Mesothelial cell of epicardium (in vitro differentiated cells): Measurements from ENCODE around the gene AXL. TPM values are rescaled to one million over a fixed set of nuclear protein-coding genes. Genes with fewer than 3 reads are reported as not detected.
A peak's percentile ranks its signal among the peaks of the same experiment; 100 is the strongest.

ENCODE experiments used
- DNase-seq, 2 experiments: peaks; one replicate each; pipeline ENCODE4 v3.0.0; 2021; ENCODE audit warnings: low spot score in 2 of 2; ENCODE audit not compliant: unreplicated experiment in 2 of 2
- H3K27ac Mint-ChIP-seq: 2 replicates; pipeline ENCODE4 v1.8.0; 2021; ENCODE audit warnings: mixed read lengths
- H3K27me3 Mint-ChIP-seq: 2 replicates; pipeline ENCODE4 v1.8.0; 2021; ENCODE audit warnings: low read depth, mixed read lengths
- H3K36me3 Mint-ChIP-seq: 2 replicates; pipeline ENCODE4 v1.8.0; 2021; ENCODE audit warnings: mixed read lengths
- H3K4me1 Mint-ChIP-seq: 2 replicates; pipeline ENCODE4 v1.8.0; 2021; ENCODE audit warnings: mixed read lengths
- H3K4me3 Mint-ChIP-seq: 2 replicates; pipeline ENCODE4 v1.8.0; 2021; ENCODE audit warnings: mild to moderate bottlenecking, moderate library complexity, mixed read lengths
- H3K9me3 Mint-ChIP-seq: 2 replicates; pipeline ENCODE4 v1.8.0; 2021; ENCODE audit warnings: mixed read lengths
- total RNA-seq: library from RNA; stranded (reverse); gene quantifications from 3 replicates; pipeline ENCODE4 v1.2.1, GENCODE V29; 2021
- TF ChIP-seq, protein P1 (sequence below): fragments of 200-600 bp; sonication (generic); IDR thresholded peaks from one replicate; pipeline ENCODE4 v1.5.0; 2021; ENCODE audit warnings: antibody characterized with exemption; ENCODE audit not compliant: unreplicated experiment

Gene AXL
- total RNA-seq, 1 donor from 2014 or later, result 60.0 TPM

- Mint-ChIP-seq H3K36me3 (peaks cover 5% of the 10 kb centered on the region), H3K27me3 (no peaks in the 10 kb centered on the region), H3K4me1 (peaks cover 51% of the 10 kb centered on the region), H3K4me3 (peak overlapping the region; percentile 15), H3K9me3 (no peaks in the 10 kb centered on the region), H3K27ac (peak overlapping the region; percentile 94)
- no peak for DNase-seq
- TF ChIP-seq, protein P1, sequence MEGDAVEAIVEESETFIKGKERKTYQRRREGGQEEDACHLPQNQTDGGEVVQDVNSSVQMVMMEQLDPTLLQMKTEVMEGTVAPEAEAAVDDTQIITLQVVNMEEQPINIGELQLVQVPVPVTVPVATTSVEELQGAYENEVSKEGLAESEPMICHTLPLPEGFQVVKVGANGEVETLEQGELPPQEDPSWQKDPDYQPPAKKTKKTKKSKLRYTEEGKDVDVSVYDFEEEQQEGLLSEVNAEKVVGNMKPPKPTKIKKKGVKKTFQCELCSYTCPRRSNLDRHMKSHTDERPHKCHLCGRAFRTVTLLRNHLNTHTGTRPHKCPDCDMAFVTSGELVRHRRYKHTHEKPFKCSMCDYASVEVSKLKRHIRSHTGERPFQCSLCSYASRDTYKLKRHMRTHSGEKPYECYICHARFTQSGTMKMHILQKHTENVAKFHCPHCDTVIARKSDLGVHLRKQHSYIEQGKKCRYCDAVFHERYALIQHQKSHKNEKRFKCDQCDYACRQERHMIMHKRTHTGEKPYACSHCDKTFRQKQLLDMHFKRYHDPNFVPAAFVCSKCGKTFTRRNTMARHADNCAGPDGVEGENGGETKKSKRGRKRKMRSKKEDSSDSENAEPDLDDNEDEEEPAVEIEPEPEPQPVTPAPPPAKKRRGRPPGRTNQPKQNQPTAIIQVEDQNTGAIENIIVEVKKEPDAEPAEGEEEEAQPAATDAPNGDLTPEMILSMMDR, result no peak
These were observed 4.6 kb downstream of the AXL start for GRCh38 chr19:41223431-41224234.

GRCh38 chr19:41224632-41225031 is 5.6 kb downstream of the AXL start:
- H3K36me3 Mint-ChIP-seq, result peaks cover 5% of the 10 kb centered on the region
- TF ChIP-seq, protein P1, result no peak

GRCh38 chr19:41225238-41226052 is 6.4 kb downstream of the AXL start:
- no peak for DNase-seq
- Mint-ChIP-seq H3K4me3 (peak overlapping the region; percentile 62), H3K36me3 (peaks cover 5% of the 10 kb centered on the region), H3K27ac (peak overlapping the region; percentile 94), H3K9me3 (no peaks in the 10 kb centered on the region), H3K27me3 (no peaks in the 10 kb centered on the region), H3K4me1 (peaks cover 42% of the 10 kb centered on the region)
- TF ChIP-seq, protein P1, result no peak

More at GRCh38 chr19:41224632-41225031, 5.6 kb downstream of the AXL start:
- Mint-ChIP-seq H3K27ac (peak overlapping the region; percentile 94), H3K4me3 (no peak overlapping the region), H3K9me3 (no peaks in the 10 kb centered on the region), H3K4me1 (peaks cover 45% of the 10 kb centered on the region), H3K27me3 (no peaks in the 10 kb centered on the region)
- no peak for DNase-seq

- Mint-ChIP-seq H3K4me3 (peak overlapping the region; percentile 71), H3K9me3 (no peaks in the 10 kb centered on the region), H3K27me3 (no peaks in the 10 kb centered on the region), H3K36me3 (peaks cover 6% of the 10 kb centered on the region), H3K4me1 (peaks cover 36% of the 10 kb centered on the region), H3K27ac (peak overlapping the region; percentile 97)
- TF ChIP-seq, protein P1, result no peak
- peak in 1 of 2 experiments; percentile 66 for DNase-seq
These were observed 7.2 kb downstream of the AXL start for GRCh38 chr19:41226053-41226873.

DNA sequence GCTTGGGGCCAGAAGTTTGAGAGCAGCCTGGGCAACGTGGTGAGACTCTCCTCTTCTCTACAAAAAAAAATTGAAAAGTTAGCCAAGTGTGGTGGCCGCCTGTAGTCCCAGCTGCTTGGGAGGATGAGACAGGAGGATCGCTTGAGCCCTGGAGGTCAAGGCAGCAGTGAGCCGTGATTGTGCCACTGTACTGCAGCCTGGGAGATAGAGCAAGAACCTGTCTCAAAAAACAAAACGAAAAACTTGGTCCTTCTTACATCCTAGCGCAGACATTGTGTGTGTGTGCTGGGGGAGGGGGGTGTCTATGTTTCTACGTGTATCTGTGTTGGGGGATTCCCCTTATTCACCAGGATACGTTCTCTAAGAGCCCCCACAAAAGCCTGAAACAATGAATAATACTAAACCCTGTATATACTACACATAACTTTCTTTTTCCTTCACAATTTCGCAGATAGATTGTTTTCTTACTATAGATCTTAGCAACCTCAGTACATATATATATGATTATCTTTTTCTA is 7.9 kb downstream of the AXL start:
- H3K4me1 Mint-ChIP-seq, result peaks cover 34% of the 10 kb centered on the region
- peaks cover 8% of the 10 kb centered on the region for H3K36me3 Mint-ChIP-seq

More for the DNA sequence above, 7.9 kb downstream of the AXL start:
- Mint-ChIP-seq H3K4me3 (peak overlapping the region; percentile 71), H3K27me3 (no peaks in the 10 kb centered on the region), H3K27ac (peak overlapping the region; percentile 97), H3K9me3 (no peaks in the 10 kb centered on the region)
- DNase-seq, result no peak
- TF ChIP-seq, protein P1, result no peak
